ENCODE measurements around the gene ARMC2. TPM values are rescaled to one million over a fixed set of nuclear protein-coding genes. Genes with fewer than 3 reads are reported as not detected.
"Not testable (repeated sequence)": the region's sequence is repeated elsewhere in the genome, so short reads cannot be mapped to it uniquely, and the experiment has no call there.

ARMC2 gene
- total RNA-seq, 1 donor from 2014 or later = 5.2 TPM

DNA sequence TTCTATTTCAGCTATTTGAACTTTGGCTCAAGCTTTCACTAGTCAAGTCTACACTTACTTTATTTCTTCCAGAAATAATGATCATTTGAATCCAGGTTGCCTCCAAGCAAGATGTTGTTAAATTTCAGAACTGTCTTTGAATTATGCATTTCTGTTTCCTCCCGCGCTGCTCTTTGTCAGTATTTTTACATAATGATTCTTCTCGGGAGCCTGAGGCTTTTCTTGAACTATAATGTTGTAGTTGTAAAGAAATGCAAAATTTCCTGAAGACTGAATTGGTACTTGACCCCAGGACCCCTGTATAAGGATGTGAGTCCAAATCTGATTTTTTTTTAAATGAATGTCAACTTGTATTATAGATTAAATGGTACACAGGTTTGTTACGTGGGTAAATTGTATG is 80.4 kb downstream of the ARMC2 start:
- Histone ChIP-seq H3K79me2 (ENCODE audit: insufficient read depth, low read length) (no peaks in the 10 kb centered on the region), H3K27me3 (ENCODE audit: insufficient read depth, low read length) (no peaks in the 10 kb centered on the region), H3K4me2 (ENCODE audit: low read length) (no peak overlapping the region), H3K27ac (ENCODE audit: low read depth, low read length) (no peak overlapping the region), H2AFZ (ENCODE audit: low read depth, low read length) (no peak overlapping the region), H3K4me3 (ENCODE audit: insufficient read depth, low read depth, low read length) (no peak overlapping the region), H3K9me3 (ENCODE audit: insufficient read depth, low read depth, low read length) (no peaks in the 10 kb centered on the region), H3K36me3 (ENCODE audit: insufficient read depth, low read length) (no peaks in the 10 kb centered on the region), H4K20me1 (ENCODE audit: insufficient read depth, low read length) (no peaks in the 10 kb centered on the region), H3K4me1 (ENCODE audit: insufficient read depth, low read length) (no peaks in the 10 kb centered on the region), H3K9ac (ENCODE audit: low read length) (no peak overlapping the region)
- Mint-ChIP-seq H3K36me3 (ENCODE audit: low read depth, unreplicated experiment) (no peaks in the 10 kb centered on the region), H3K4me1 (ENCODE audit: low read depth, unreplicated experiment) (no peaks in the 10 kb centered on the region), H3K27me3 (ENCODE audit: low read depth, unreplicated experiment) (no peaks in the 10 kb centered on the region), H3K9me3 (ENCODE audit: unreplicated experiment) (peaks cover 3% of the 10 kb centered on the region), H3K27ac (ENCODE audit: unreplicated experiment) (no peak overlapping the region), H3K4me3 (ENCODE audit: unreplicated experiment) (no peak overlapping the region)
- DNase-seq (ENCODE audit: low read depth) (no peak), FAIRE-seq (no peak)
- TF ChIP-seq, protein P1, sequence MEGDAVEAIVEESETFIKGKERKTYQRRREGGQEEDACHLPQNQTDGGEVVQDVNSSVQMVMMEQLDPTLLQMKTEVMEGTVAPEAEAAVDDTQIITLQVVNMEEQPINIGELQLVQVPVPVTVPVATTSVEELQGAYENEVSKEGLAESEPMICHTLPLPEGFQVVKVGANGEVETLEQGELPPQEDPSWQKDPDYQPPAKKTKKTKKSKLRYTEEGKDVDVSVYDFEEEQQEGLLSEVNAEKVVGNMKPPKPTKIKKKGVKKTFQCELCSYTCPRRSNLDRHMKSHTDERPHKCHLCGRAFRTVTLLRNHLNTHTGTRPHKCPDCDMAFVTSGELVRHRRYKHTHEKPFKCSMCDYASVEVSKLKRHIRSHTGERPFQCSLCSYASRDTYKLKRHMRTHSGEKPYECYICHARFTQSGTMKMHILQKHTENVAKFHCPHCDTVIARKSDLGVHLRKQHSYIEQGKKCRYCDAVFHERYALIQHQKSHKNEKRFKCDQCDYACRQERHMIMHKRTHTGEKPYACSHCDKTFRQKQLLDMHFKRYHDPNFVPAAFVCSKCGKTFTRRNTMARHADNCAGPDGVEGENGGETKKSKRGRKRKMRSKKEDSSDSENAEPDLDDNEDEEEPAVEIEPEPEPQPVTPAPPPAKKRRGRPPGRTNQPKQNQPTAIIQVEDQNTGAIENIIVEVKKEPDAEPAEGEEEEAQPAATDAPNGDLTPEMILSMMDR (IDR thresholded peaks at IDR 0.05; ENCODE audit: insufficient read depth, low read depth, low read length) = no peak
- TF ChIP-seq EZH2 (IDR thresholded peaks at IDR 0.05; ENCODE audit: insufficient read depth, low read length) = no peak

DNA sequence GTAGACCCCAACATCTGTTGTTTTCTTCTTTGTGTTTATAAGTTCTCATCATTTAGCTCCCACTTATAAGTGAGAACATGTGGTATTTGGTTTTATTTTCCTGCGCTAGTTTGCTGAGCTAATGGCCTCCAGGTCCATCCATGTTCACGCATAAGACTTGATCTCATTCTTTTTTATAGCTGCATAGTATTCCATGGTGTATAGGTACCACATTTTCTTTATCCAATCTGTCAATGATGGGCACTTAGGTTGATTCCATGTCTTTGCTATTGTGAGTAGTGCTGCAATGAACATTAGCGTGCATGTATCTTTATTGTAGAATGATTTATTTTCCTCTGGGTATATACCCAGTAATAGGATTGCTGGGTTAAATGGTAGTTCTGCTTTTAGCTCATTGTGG is 82.9 kb downstream of the ARMC2 start:
- H3K27me3 Mint-ChIP-seq (ENCODE audit: low read depth, unreplicated experiment); H3K4me1 ChIP-seq (ENCODE audit: insufficient read depth, low read length); H3K36me3 Mint-ChIP-seq (ENCODE audit: low read depth, unreplicated experiment); H3K4me3 ChIP-seq (ENCODE audit: insufficient read depth, low read depth, low read length); H3K9me3 ChIP-seq (ENCODE audit: insufficient read depth, low read depth, low read length); H3K27me3 ChIP-seq (ENCODE audit: insufficient read depth, low read length); H3K4me2 ChIP-seq (ENCODE audit: low read length); H3K4me1 Mint-ChIP-seq (ENCODE audit: low read depth, unreplicated experiment); H4K20me1 ChIP-seq (ENCODE audit: insufficient read depth, low read length); DNase-seq (ENCODE audit: low read depth); H2AFZ ChIP-seq (ENCODE audit: low read depth, low read length); H3K27ac ChIP-seq (ENCODE audit: low read depth, low read length); H3K27ac Mint-ChIP-seq (ENCODE audit: unreplicated experiment); H3K9ac ChIP-seq (ENCODE audit: low read length); FAIRE-seq; H3K36me3 ChIP-seq (ENCODE audit: insufficient read depth, low read length); H3K4me3 Mint-ChIP-seq (ENCODE audit: unreplicated experiment); H3K79me2 ChIP-seq (ENCODE audit: insufficient read depth, low read length); H3K9me3 Mint-ChIP-seq (ENCODE audit: unreplicated experiment): not testable (repeated sequence)

DNA sequence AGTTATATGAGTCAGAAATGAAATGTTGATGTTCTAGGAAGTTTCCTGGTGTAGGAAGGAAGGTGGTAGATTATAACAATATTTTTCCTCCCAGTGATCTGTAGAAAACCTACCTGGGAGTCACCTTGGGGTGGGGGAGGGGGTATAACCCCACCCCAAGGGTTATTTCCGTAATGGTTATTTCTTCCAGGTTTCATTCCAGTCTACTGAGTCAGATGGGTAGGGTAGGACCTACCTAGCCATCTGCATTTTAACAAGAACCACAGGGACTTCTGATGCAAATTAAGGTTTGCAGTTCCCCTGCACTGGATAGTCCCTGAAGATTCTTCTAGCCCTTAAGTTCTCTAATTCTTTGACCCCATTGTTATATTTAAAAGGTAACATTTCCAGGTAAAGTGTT is 88.9 kb downstream of the ARMC2 start:
- peaks cover 2% of the 10 kb centered on the region for H3K36me3 Mint-ChIP-seq (ENCODE audit: low read depth, unreplicated experiment)
- H3K36me3 ChIP-seq (ENCODE audit: insufficient read depth, low read length) = no peaks in the 10 kb centered on the region
- no peaks in the 10 kb centered on the region for H4K20me1 ChIP-seq (ENCODE audit: insufficient read depth, low read length)
- H3K27me3 Mint-ChIP-seq (ENCODE audit: low read depth, unreplicated experiment) = no peaks in the 10 kb centered on the region
- no peak overlapping the region for H3K4me3 ChIP-seq (ENCODE audit: insufficient read depth, low read depth, low read length)
- no peaks in the 10 kb centered on the region for H3K79me2 ChIP-seq (ENCODE audit: insufficient read depth, low read length)
- TF ChIP-seq, protein P1 (IDR thresholded peaks at IDR 0.05; ENCODE audit: insufficient read depth, low read depth, low read length) = no peak
- no peaks in the 10 kb centered on the region for H3K9me3 Mint-ChIP-seq (ENCODE audit: unreplicated experiment)
- DNase-seq (ENCODE audit: low read depth) = no peak
- no peaks in the 10 kb centered on the region for H3K9me3 ChIP-seq (ENCODE audit: insufficient read depth, low read depth, low read length)
- H3K27ac Mint-ChIP-seq (ENCODE audit: unreplicated experiment) = no peak overlapping the region
- no peaks in the 10 kb centered on the region for H3K27me3 ChIP-seq (ENCODE audit: insufficient read depth, low read length)
- FAIRE-seq = no peak
- no peak overlapping the region for H3K4me2 ChIP-seq (ENCODE audit: low read length)
- H3K4me1 Mint-ChIP-seq (ENCODE audit: low read depth, unreplicated experiment) = peaks cover 1% of the 10 kb centered on the region
- H3K4me3 Mint-ChIP-seq (ENCODE audit: unreplicated experiment) = no peak overlapping the region
- no peak overlapping the region for H2AFZ ChIP-seq (ENCODE audit: low read depth, low read length)
- H3K27ac ChIP-seq (ENCODE audit: low read depth, low read length) = no peak overlapping the region
- no peaks in the 10 kb centered on the region for H3K4me1 ChIP-seq (ENCODE audit: insufficient read depth, low read length)
- no peak overlapping the region for H3K9ac ChIP-seq (ENCODE audit: low read length)
